HG02759 (cell line): ENCODE measurements around the gene ATAD3A.
"Not testable (repeated sequence)": the region's sequence is repeated elsewhere in the genome, so short reads cannot be mapped to it uniquely, and the experiment has no call there.

Experiments
- ATAC-seq: cut with Tn5 transposase; IDR thresholded peaks from one replicate; pipeline ENCODE4 v1.9.1; 2021; ENCODE audit warnings: mild to moderate bottlenecking, moderate library complexity; ENCODE audit not compliant: unreplicated experiment

ATAD3A gene

GRCh38 chr1:1489231-1489630 lies 22.7 kb upstream of the ATAD3A start:
- ATAC-seq: no peak

GRCh38 chr1:1489861-1490260 lies 22.1 kb upstream of the ATAD3A start:
- no peak for ATAC-seq

- ATAC-seq: no peak
Measured at GRCh38 chr1:1490633-1491230, 21.2 kb upstream of the ATAD3A start.

- no peak for ATAC-seq
Measured at GRCh38 chr1:1491601-1492000, 20.4 kb upstream of the ATAD3A start.

GRCh38 chr1:1494311-1494710 lies 17.7 kb upstream of the ATAD3A start:
- not testable (repeated sequence) for ATAC-seq

- ATAC-seq: not testable (repeated sequence)
Measured at GRCh38 chr1:1495461-1495975, 16.4 kb upstream of the ATAD3A start.

- ATAC-seq: not testable (repeated sequence)
Measured at GRCh38 chr1:1504777-1505365, 7.1 kb upstream of the ATAD3A start.

- ATAC-seq: not testable (repeated sequence)
Measured at GRCh38 chr1:1505366-1505798, 6.6 kb upstream of the ATAD3A start.

GRCh38 chr1:1505801-1506200 lies 6.2 kb upstream of the ATAD3A start:
- not testable (repeated sequence) for ATAC-seq

GRCh38 chr1:1507305-1507704 lies 4.7 kb upstream of the ATAD3A start:
- no peak for ATAC-seq

- ATAC-seq: not testable (repeated sequence)
Measured at GRCh38 chr1:1508775-1509464, 3.0 kb upstream of the ATAD3A start.

GRCh38 chr1:1509465-1509850 lies 2.5 kb upstream of the ATAD3A start:
- ATAC-seq: not testable (repeated sequence)

GRCh38 chr1:1510912-1511532 lies 940 bp upstream of the ATAD3A start:
- ATAC-seq: no peak

- peak; percentile 9 for ATAC-seq
Measured at GRCh38 chr1:1512425-1512824, 463 bp downstream of the ATAD3A start.

- ATAC-seq: not testable (repeated sequence)
Measured at GRCh38 chr1:1513675-1514074, 1.7 kb downstream of the ATAD3A start.

- not testable (repeated sequence) for ATAC-seq
Measured at GRCh38 chr1:1514376-1514775, 2.4 kb downstream of the ATAD3A start.

GRCh38 chr1:1516923-1517322 lies 5.0 kb downstream of the ATAD3A start:
- ATAC-seq: not testable (repeated sequence)

- no peak for ATAC-seq
Measured at GRCh38 chr1:1517973-1518620, 6.1 kb downstream of the ATAD3A start.

- not testable (repeated sequence) for ATAC-seq
Measured at GRCh38 chr1:1518621-1519007, 6.7 kb downstream of the ATAD3A start.

- ATAC-seq: not testable (repeated sequence)
Measured at GRCh38 chr1:1519805-1520505, 8.0 kb downstream of the ATAD3A start.
